ENCODE results near the gene TGFBR2. TPM values are rescaled to one million over a fixed set of nuclear protein-coding genes. Genes with fewer than 3 reads are reported as not detected.

The TGFBR2 gene
- total and polyA plus RNA-seq, 10 of the 15 experiments (the other 5 are each of a cell fraction or from before 2014, with no cell fraction given) = 0.02 to 0.98 (median 0.18) TPM; not detected in 1

GRCh38 chr3:30711151-30711550, 104.8 kb downstream of the TGFBR2 start:
- Histone ChIP-seq H4K20me1 (ENCODE audit: control insufficient read depth, insufficient read depth) (no peaks in the 10 kb centered on the region), H3K4me1 (ENCODE audit: control insufficient read depth, insufficient read depth, low read length) (no peaks in the 10 kb centered on the region), H3K9me3 (replicated peaks; ENCODE audit: control insufficient read depth, insufficient read depth, low read length) (no peaks in the 10 kb centered on the region), H3K4me3 (no peak overlapping the region), H3K9ac (ENCODE audit: control insufficient read depth, insufficient read depth, low read length) (no peak overlapping the region), H2AFZ (ENCODE audit: control insufficient read depth, low read depth, low read length) (no peak overlapping the region), H3K4me2 (ENCODE audit: control insufficient read depth, insufficient read depth) (no peak overlapping the region), H3K27me3 (replicated peaks in 1 of 2; ENCODE audit: control insufficient read depth in 2 of 2, insufficient read depth in 2 of 2, low read length in 1 of 2) (no peaks in the 10 kb centered on the region), H3K27ac (ENCODE audit: control insufficient read depth, insufficient read depth) (no peak overlapping the region), H3K36me3 (ENCODE audit: control insufficient read depth in 2 of 2, insufficient read depth in 2 of 2, low read length in 1 of 2) (no peaks in the 10 kb centered on the region), H3K79me2 (ENCODE audit: control insufficient read depth, insufficient read depth, low read length) (no peaks in the 10 kb centered on the region)
- ATAC-seq (no peak), FAIRE-seq (no peak), DNase-seq (ENCODE audit: low read depth, low spot score) (no peak)
- no TSS peak for BruUV-seq (replicated peaks)
- RAD21 ChIA-PET (ENCODE audit: unreplicated experiment) = no interaction called here
- TF ChIP-seq NBN (IDR thresholded peaks at IDR 0.05) = no peak
- TF ChIP-seq ZBTB33 (IDR thresholded peaks at IDR 0.05) = no peak
- no peak for TF ChIP-seq RAD51 (IDR thresholded peaks at IDR 0.05)
- TF ChIP-seq HCFC1 (IDR thresholded peaks at IDR 0.05; ENCODE audit: low read length) = no peak
- no peak for TF ChIP-seq EED (IDR thresholded peaks at IDR 0.05; ENCODE audit: low read depth)
- TF ChIP-seq IRF4 (IDR thresholded peaks at IDR 0.05; ENCODE audit: low read depth, low read length) = no peak
- CTCF ChIA-PET = no interaction called here
- SMC1A ChIA-PET (ENCODE audit: uncharacterized antibody, unreplicated experiment) = no interaction called here
- POLR2A ChIA-PET = no interaction called here
- in situ Hi-C loops (cut with MboI) = no loop called here
- intact Hi-C loops (cut with micrococcal nuclease; ENCODE audit: unreplicated experiment) = no loop called here

- DNase-seq (ENCODE audit: low read depth, low spot score) (no peak), FAIRE-seq (no peak), ATAC-seq (no peak)
- CTCF ChIA-PET = no interaction called here
- RAD21 ChIA-PET (ENCODE audit: unreplicated experiment) = no interaction called here
- Histone ChIP-seq H2AFZ (ENCODE audit: control insufficient read depth, low read depth, low read length) (no peak overlapping the region), H3K9me3 (replicated peaks; ENCODE audit: control insufficient read depth, insufficient read depth, low read length) (no peaks in the 10 kb centered on the region), H3K27me3 (replicated peaks in 1 of 2; ENCODE audit: control insufficient read depth in 2 of 2, insufficient read depth in 2 of 2, low read length in 1 of 2) (no peaks in the 10 kb centered on the region), H3K36me3 (ENCODE audit: control insufficient read depth in 2 of 2, insufficient read depth in 2 of 2, low read length in 1 of 2) (no peaks in the 10 kb centered on the region), H3K79me2 (ENCODE audit: control insufficient read depth, insufficient read depth, low read length) (no peaks in the 10 kb centered on the region), H3K27ac (ENCODE audit: control insufficient read depth, insufficient read depth) (no peak overlapping the region), H3K4me2 (ENCODE audit: control insufficient read depth, insufficient read depth) (no peak overlapping the region), H4K20me1 (ENCODE audit: control insufficient read depth, insufficient read depth) (no peaks in the 10 kb centered on the region), H3K9ac (ENCODE audit: control insufficient read depth, insufficient read depth, low read length) (no peak overlapping the region), H3K4me3 (no peak overlapping the region), H3K4me1 (ENCODE audit: control insufficient read depth, insufficient read depth, low read length) (no peaks in the 10 kb centered on the region)
- intact Hi-C loops (cut with micrococcal nuclease; ENCODE audit: unreplicated experiment) = no loop called here
- WGBS (ENCODE audit: insufficient coverage, insufficient replicate concordance, low lambda C conversion rate, missing lambda C conversion rate) = 2% methylated on average over 2 of the region's 2 CpGs
- POLR2A ChIA-PET = no interaction called here
- BruUV-seq (replicated peaks) = no TSS peak
- SMC1A ChIA-PET (ENCODE audit: uncharacterized antibody, unreplicated experiment) = no interaction called here
- in situ Hi-C loops (cut with MboI) = no loop called here
- TF ChIP-seq TCF7 (IDR thresholded peaks at IDR 0.05; ENCODE audit: borderline replicate concordance) = no peak
- TF ChIP-seq ZBTB40 (IDR thresholded peaks at IDR 0.05; ENCODE audit: borderline replicate concordance) = no peak
- TF ChIP-seq IKZF1 (conservative IDR thresholded peaks at IDR 0.05) = no peak
- TF ChIP-seq NFXL1 (IDR thresholded peaks at IDR 0.05; ENCODE audit: borderline replicate concordance) = no peak
- TF ChIP-seq CHD2 (IDR thresholded peaks at IDR 0.05; ENCODE audit: borderline replicate concordance, low read depth, low read length) = no peak
- TF ChIP-seq E4F1 (IDR thresholded peaks at IDR 0.05; ENCODE audit: borderline replicate concordance, partially characterized antibody) = no peak
These were observed 105.5 kb downstream of the TGFBR2 start for GRCh38 chr3:30711867-30712266.
